SK-N-SH (cell line): Measurements from ENCODE around the gene SH3RF1. TPM values are rescaled to one million over a fixed set of nuclear protein-coding genes. Genes with fewer than 3 reads are reported as not detected.
A peak's percentile ranks its signal among the peaks of the same experiment; 100 is the strongest.

Source experiments
- CTCF ChIA-PET: fragments of 300-600, 350-600 bp; formaldehyde crosslinking; extraction: SDS; loops from one replicate; lab custom pipeline; 2021; lab: Yijun Ruan, JAX
- POLR2A ChIA-PET: fragments of 350-600 bp; sonication (Branson Sonifier 250); formaldehyde crosslinking; extraction: SDS; loops from one replicate; lab custom pipeline; 2020; ENCODE audit warnings: antibody characterized with exemption, inconsistent platforms; lab: Yijun Ruan, JAX
- DNase-seq: peaks from one replicate; pipeline ENCODE4 v3.0.0; 2012
- H2AFZ ChIP-seq: fragments of 200-600 bp; sonication (generic); 2 replicates; pipeline ENCODE4 v1.8.1; 2016; ENCODE audit warnings: antibody characterized with exemption, mild to moderate bottlenecking, low read depth
- H3F3A ChIP-seq: fragments of 200-600 bp; sonication (generic); replicated peaks from 2 replicates; pipeline ENCODE3; 2016; ENCODE audit warnings: antibody characterized with exemption, mild to moderate bottlenecking; ENCODE audit not compliant: insufficient read depth
- H3K27ac ChIP-seq, 2 experiments: fragments of 200-500 bp in 1 of 2; fragments of 200-600 bp in 1 of 2; sonication (Bioruptor generic) in 1 of 2; sonication (generic), shearing (Covaris generic) in 1 of 2; 2 replicates each; pipeline versions ENCODE4 v1.5.1 to v1.6.1; 2014 to 2016; ENCODE audit warnings: low read depth in 2 of 2, inconsistent platforms in 1 of 2, low read length in 1 of 2, mild to moderate bottlenecking in 1 of 2, mixed read lengths in 1 of 2
- H3K27me3 ChIP-seq: fragments of 200-600 bp; sonication (generic), shearing (Covaris generic); 2 replicates; pipeline ENCODE4 v1.6.1; 2016; ENCODE audit warnings: mixed run types; ENCODE audit not compliant: insufficient read depth
- H3K36me3 ChIP-seq, 2 experiments: fragments of 200-500 bp in 1 of 2; fragments of 200-600 bp in 1 of 2; sonication (Bioruptor generic) in 1 of 2; sonication (generic) in 1 of 2; replicated peaks in 1 of 2; 2 replicates each; pipeline versions ENCODE3 to v1.5.1; 2014 to 2016; ENCODE audit warnings: low read length in 1 of 2, mild to moderate bottlenecking in 1 of 2; ENCODE audit not compliant: insufficient read depth in 2 of 2, control insufficient read depth in 1 of 2
- H3K4me1 ChIP-seq, 2 experiments: fragments of 200-500 bp in 1 of 2; fragments of 200-600 bp in 1 of 2; sonication (Bioruptor generic) in 1 of 2; sonication (generic), shearing (Covaris generic) in 1 of 2; 2 replicates each; pipeline versions ENCODE4 v1.5.1 to v1.6.1; 2014 to 2016; ENCODE audit warnings: low read depth in 1 of 2, low read length in 1 of 2, mixed run types in 1 of 2; ENCODE audit not compliant: insufficient read depth in 2 of 2, control insufficient read depth in 1 of 2
- H3K4me2 ChIP-seq: fragments of 200-600 bp; sonication (generic), shearing (Covaris generic); 2 replicates; pipeline ENCODE4 v1.6.1; 2017; ENCODE audit warnings: mixed run types
- H3K4me3 ChIP-seq, 2 experiments: fragments of 200-500 bp in 1 of 2; fragments of 200-600 bp in 1 of 2; sonication (Bioruptor generic) in 1 of 2; sonication (generic), shearing (Covaris generic) in 1 of 2; 2 replicates each; pipeline versions ENCODE4 v1.5.1 to v1.8.1; 2014 to 2016; ENCODE audit warnings: low read depth in 2 of 2, inconsistent platforms in 1 of 2, low read length in 1 of 2, mild to moderate bottlenecking in 1 of 2, mixed read lengths in 1 of 2, moderate library complexity in 1 of 2
- H3K79me2 ChIP-seq: fragments of 200-600 bp; sonication (generic); 2 replicates; pipeline ENCODE4 v1.8.1; 2017; ENCODE audit warnings: mild to moderate bottlenecking; ENCODE audit not compliant: insufficient read depth
- H3K9ac ChIP-seq: fragments of 200-600 bp; sonication (generic); 2 replicates; pipeline ENCODE4 v1.6.1; 2017; ENCODE audit warnings: mixed run types
- H3K9me2 ChIP-seq: fragments of 200-600 bp; sonication (generic); 2 replicates; pipeline ENCODE4 v1.6.1; 2017; ENCODE audit warnings: mixed run types
- H3K9me3 ChIP-seq: fragments of 200-600 bp; sonication (generic); 2 replicates; pipeline ENCODE4 v1.6.1; 2017; ENCODE audit warnings: mixed run types, mild to moderate bottlenecking, moderate library complexity
- H4K20me1 ChIP-seq: fragments of 200-600 bp; sonication (generic); 2 replicates; pipeline ENCODE4 v1.6.1; 2017; ENCODE audit warnings: mild to moderate bottlenecking, mixed run types; ENCODE audit not compliant: insufficient read depth
- FOSL2 ChIP-seq: IDR thresholded peaks from 2 replicates; pipeline ENCODE4 v1.4.0; 2012; ENCODE audit warnings: low read depth, mild to moderate bottlenecking, moderate library complexity, borderline replicate concordance
- FOXM1 ChIP-seq: IDR thresholded peaks from 2 replicates; pipeline ENCODE4 v1.4.0; 2012; ENCODE audit warnings: low read depth, mild to moderate bottlenecking
- GABPA ChIP-seq: IDR thresholded peaks from 2 replicates; pipeline ENCODE4 v1.4.0; 2012; ENCODE audit warnings: low read depth, mild to moderate bottlenecking
- JUND ChIP-seq: IDR thresholded peaks from 2 replicates; pipeline ENCODE4 v1.4.0; 2012
- MXI1 ChIP-seq: IDR thresholded peaks from 2 replicates; pipeline ENCODE4 v1.6.1; 2012; ENCODE audit warnings: mild to moderate bottlenecking, low read depth, low read length, improper control_type of control experiment
- NFIC ChIP-seq: IDR thresholded peaks from 2 replicates; pipeline ENCODE4 v1.4.0; 2012; ENCODE audit warnings: borderline replicate concordance
- SMC3 ChIP-seq: IDR thresholded peaks from 2 replicates; pipeline ENCODE4 v1.6.1; 2012; ENCODE audit warnings: low read depth, low read length, improper control_type of control experiment
- TAF1 ChIP-seq: IDR thresholded peaks from 2 replicates; pipeline ENCODE4 v1.6.1; 2012; ENCODE audit warnings: low read depth, mild to moderate bottlenecking, low read length, moderate library complexity, borderline replicate concordance
- TCF12 ChIP-seq: IDR thresholded peaks from 2 replicates; pipeline ENCODE4 v1.4.0; 2012
- USF2 ChIP-seq: fragments of 150-350 bp; IDR thresholded peaks from 2 replicates; pipeline ENCODE4 v1.6.1; 2017; ENCODE audit warnings: antibody characterized with exemption, low read length, low read depth, borderline replicate concordance
- ZBTB33 ChIP-seq: IDR thresholded peaks from 2 replicates; pipeline ENCODE4 v1.4.0; 2012; ENCODE audit warnings: low read depth, borderline replicate concordance
- WGBS: methylation state at CpG from one replicate; pipeline ENCODE4 v1.1.6; 2017; ENCODE audit warnings: low lambda C conversion rate; 5-methylcytosine and 5-hydroxymethylcytosine counted together
- polyA plus RNA-seq, 3 experiments: library from polyadenylated mRNA; depleted of rRNA; stranded (reverse); fragments of >200 nt; gene quantifications; 2 replicates each; pipeline ENCODE4 v1.2.3, GENCODE V29; 2012

The SH3RF1 gene
- polyA plus RNA-seq, 1 of the 3 experiments (the other 2 are of a cell fraction): 22.0 TPM

- TF ChIP-seq FOSL2: no peak
- TF ChIP-seq TCF12: no peak
- TF ChIP-seq NFIC: no peak
- no peak for TF ChIP-seq USF2
These were observed 13.6 kb downstream of the SH3RF1 start (continued) for GRCh38 chr4:169256856-169257761.

GRCh38 chr4:169256101-169256612 is 14.6 kb downstream of the SH3RF1 start:
- Histone ChIP-seq H3K79me2 (peaks cover 99% of the 10 kb centered on the region), H3K36me3 (peaks cover 0 to 17% of the 10 kb centered on the region in 2 experiments)
- TF ChIP-seq TAF1 (no peak), JUND (no peak), SMC3 (no peak), MXI1 (no peak), ZBTB33 (no peak), GABPA (no peak), FOXM1 (no peak)
- TF ChIP-seq, all 33 proteins: peak for 0
- Histone ChIP-seq H4K20me1 (peaks cover 81% of the 10 kb centered on the region), H3F3A (peaks cover 60% of the 10 kb centered on the region), H3K4me1 (peaks cover 41 to 74% of the 10 kb centered on the region in 2 experiments), H3K27me3 (no peaks in the 10 kb centered on the region), H3K9ac (peak overlapping the region; percentile 11; the same call in 1 of the 2 replicates), H3K27ac (peak overlapping the region in 1 of 2 experiments; percentile 91; a peak in 2 of 4 replicates), H3K4me3 (no peak overlapping the region), H3K9me2 (no peaks in the 10 kb centered on the region), H2AFZ (no peak overlapping the region), H3K9me3 (no peaks in the 10 kb centered on the region), H3K4me2 (peak overlapping the region; percentile 57)
- CTCF ChIA-PET: interaction anchor here (0.7 to 2.5 kb wide), 4 partner anchors 9 to 608 kb away, joined by 3 to 12 read pairs (median 4); no protein-coding TSS in a partner anchor
- POLR2A ChIA-PET: interaction anchor here (0.6 kb wide), 1 partner anchor 210 kb away, joined by 3 read pairs; no protein-coding TSS in a partner anchor
- 54% methylated on average over 3 of the region's 3 CpGs for WGBS
- DNase-seq: no peak
